Psoas muscle (tissue), 8 donors: ENCODE measurements around the gene RPS6KA2. TPM values are rescaled to one million over a fixed set of nuclear protein-coding genes. Genes with fewer than 3 reads are reported as not detected.
A peak's percentile ranks its signal among the peaks of the same experiment; 100 is the strongest.

Source experiments
- ATAC-seq, 4 donors: fragments of 200-7000 bp; cut with Tn5 transposase; one replicate each; pipeline ENCODE4 v1.9.1; 2020; ENCODE audit warnings: moderate library complexity in 3 of 4, mild to moderate bottlenecking in 2 of 4
- DNase-seq, 2 donors: peaks; one replicate each; pipeline ENCODE4 v3.0.0-alpha.2; 2020
- H3K27ac ChIP-seq: fragments of 200-600 bp; one replicate; pipeline ENCODE4 v1.8.0; 2022
- H3K27me3 ChIP-seq, 3 donors: fragments of 200-600 bp in 1 of 3; one replicate each; pipeline versions ENCODE4 v1.6.1 to v1.8.0; 2013 to 2022; ENCODE audit warnings: low read length in 2 of 3, mild to moderate bottlenecking in 2 of 3, moderate library complexity in 1 of 3; ENCODE audit not compliant: insufficient read depth in 3 of 3
- H3K36me3 ChIP-seq, 2 donors: fragments of 200-600 bp in 1 of 2; one replicate each; pipeline versions ENCODE4 v1.6.1 to v1.8.0; 2013 to 2022; ENCODE audit warnings: low read depth in 1 of 2, mild to moderate bottlenecking in 1 of 2, moderate library complexity in 1 of 2; ENCODE audit not compliant: insufficient read depth in 1 of 2
- H3K4me1 ChIP-seq: fragments of 200-600 bp; one replicate; pipeline ENCODE4 v1.8.0; 2022
- H3K4me3 ChIP-seq: fragments of 200-600 bp; one replicate; pipeline ENCODE4 v1.8.0; 2022; ENCODE audit warnings: mild to moderate bottlenecking
- H3K9me3 ChIP-seq: fragments of 200-600 bp; one replicate; pipeline ENCODE4 v1.8.0; 2022
- WGBS, 3 donors: extraction: QIAGEN DNeasy Blood & Tissue Kit; methylation state at CpG; one replicate each; pipeline versions ENCODE4 v1.1.6 to v1.1.7; 2013; 5-methylcytosine and 5-hydroxymethylcytosine counted together
- intact Hi-C, 2 donors: fragments of 100-400 bp; cut with DNase I; formaldehyde crosslinking; loops; one replicate each; pipeline versions ENCODE4 v1.11.0 to v1.14.2; 2022
- polyA plus RNA-seq, 3 donors: library from polyadenylated mRNA; stranded (reverse); fragments of 200-250 nt; gene quantifications; one replicate each; pipeline ENCODE4 v1.2.3, GENCODE V29; 2013
- total RNA-seq, 4 donors: library from RNA; stranded (reverse); fragmentation: NEBNext Ultra II Directional in 2 of 4; extraction: Animal tissue kit (Norgen Biotek cat#: 25700) in 2 of 4; gene quantifications; one replicate each; pipeline versions ENCODE4 v1.2.1 to v1.2.4, GENCODE V29; 2021 to 2023
- TF ChIP-seq, protein P1 (sequence below): fragments of 200-600 bp; IDR thresholded peaks from one replicate; pipeline ENCODE4 v1.8.0; 2022; ENCODE audit warnings: antibody characterized with exemption
- donor health status: healthy with polysubstance abuse.
- donor health status: DM: no; HTN: no; CAD: no; lungs with moderate emphysema.
- donor health status: Bipolar disorder and iron deficiency.
- donor health status: healthy.
- donor health status: DM: yes; HTN: yes; CAD: no.
- donor health status: DM: no; HTN: no; CAD: no.
- donor health status: DM: no; HTN: no; CAD: no.
- donor health status: DM: yes; HTN: yes; CAD: no.

Gene RPS6KA2
- total and polyA plus RNA-seq, 7 donors: 7.8 to 40.4 (median 20.0) TPM

DNA sequence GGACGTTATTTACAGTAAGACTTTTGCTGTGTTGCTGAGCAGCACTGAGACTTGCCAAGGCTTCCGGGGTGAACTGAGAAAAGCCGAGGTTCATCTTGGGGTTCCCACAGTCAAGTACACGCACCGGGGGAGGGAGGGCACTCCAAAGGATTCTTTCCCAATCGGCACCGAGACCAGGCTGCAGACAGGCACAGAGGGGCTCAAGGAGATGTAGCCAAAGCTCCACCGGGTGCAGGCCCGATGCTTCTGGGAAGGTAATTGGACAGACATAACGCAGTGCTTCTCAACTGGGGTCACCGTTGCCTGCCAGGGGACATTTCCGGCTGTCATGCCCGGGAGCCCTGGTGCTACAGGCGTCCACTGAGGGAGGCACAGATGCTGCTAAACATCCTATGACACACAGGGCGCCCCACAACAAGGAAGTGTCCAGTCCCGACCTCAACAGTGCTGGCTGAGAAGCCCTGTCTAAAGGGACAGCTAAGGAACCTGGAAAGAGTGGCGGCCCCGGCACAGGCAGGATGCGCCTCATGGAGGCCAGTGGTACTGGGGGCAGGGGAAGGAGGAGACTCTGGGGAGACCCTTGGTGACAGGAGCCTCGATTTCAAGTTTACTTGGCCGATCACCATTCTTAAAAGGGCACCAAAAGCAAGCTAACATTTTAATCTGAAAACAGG is 133.5 kb downstream of the RPS6KA2 start:
- H3K4me1 ChIP-seq: no peaks in the 10 kb centered on the region
- DNase-seq: no peak
- TF ChIP-seq, protein P1, sequence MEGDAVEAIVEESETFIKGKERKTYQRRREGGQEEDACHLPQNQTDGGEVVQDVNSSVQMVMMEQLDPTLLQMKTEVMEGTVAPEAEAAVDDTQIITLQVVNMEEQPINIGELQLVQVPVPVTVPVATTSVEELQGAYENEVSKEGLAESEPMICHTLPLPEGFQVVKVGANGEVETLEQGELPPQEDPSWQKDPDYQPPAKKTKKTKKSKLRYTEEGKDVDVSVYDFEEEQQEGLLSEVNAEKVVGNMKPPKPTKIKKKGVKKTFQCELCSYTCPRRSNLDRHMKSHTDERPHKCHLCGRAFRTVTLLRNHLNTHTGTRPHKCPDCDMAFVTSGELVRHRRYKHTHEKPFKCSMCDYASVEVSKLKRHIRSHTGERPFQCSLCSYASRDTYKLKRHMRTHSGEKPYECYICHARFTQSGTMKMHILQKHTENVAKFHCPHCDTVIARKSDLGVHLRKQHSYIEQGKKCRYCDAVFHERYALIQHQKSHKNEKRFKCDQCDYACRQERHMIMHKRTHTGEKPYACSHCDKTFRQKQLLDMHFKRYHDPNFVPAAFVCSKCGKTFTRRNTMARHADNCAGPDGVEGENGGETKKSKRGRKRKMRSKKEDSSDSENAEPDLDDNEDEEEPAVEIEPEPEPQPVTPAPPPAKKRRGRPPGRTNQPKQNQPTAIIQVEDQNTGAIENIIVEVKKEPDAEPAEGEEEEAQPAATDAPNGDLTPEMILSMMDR: no peak
- no peak for ATAC-seq
- no peaks in the 10 kb centered on the region for H3K9me3 ChIP-seq
- H3K27me3 ChIP-seq: no peaks in the 10 kb centered on the region
- intact Hi-C loops: no loop called here
- no peak overlapping the region for H3K27ac ChIP-seq
- H3K4me3 ChIP-seq: no peak overlapping the region
- 95 to 96% (median 95%) methylated on average over 21 of the region's 21 CpGs for WGBS, 3 donors
- H3K36me3 ChIP-seq: peaks cover 2 to 77% of the 10 kb centered on the region in 2 donors

DNA sequence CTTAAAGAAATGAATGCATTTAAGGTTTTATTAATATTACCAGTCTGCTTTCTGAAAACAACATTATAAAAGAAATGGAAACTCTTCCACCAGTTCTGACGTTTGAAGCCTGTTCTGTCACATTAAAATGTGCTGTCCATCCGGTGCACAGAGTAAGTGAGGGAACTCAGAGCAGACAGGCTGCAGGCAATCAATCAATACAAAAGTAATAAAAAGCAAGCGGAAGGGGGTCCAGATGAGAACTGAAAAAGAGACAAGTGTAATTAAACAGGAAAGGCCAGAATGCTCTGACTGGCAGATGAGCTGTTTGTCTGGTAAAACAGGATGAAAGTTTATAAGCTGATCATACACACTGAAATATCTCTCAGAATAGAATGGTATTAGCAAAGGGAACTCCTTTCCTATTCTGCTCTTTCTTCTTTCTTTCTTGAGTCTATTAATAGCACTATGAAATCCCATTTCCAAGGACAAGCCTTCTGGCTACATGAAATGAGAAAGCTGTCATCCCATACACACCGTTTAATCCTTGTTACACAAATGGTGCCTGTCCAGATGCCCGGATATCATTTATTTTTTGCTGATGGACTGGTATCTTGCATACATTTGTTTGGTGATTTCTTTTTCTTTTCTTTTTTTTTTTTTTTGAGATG is 134.8 kb downstream of the RPS6KA2 start:
- Histone ChIP-seq H3K4me1 (no peaks in the 10 kb centered on the region), H3K27me3 (no peaks in the 10 kb centered on the region), H3K27ac (no peak overlapping the region), H3K36me3 (peaks cover 0 to 72% of the 10 kb centered on the region in 2 donors), H3K4me3 (no peak overlapping the region), H3K9me3 (no peaks in the 10 kb centered on the region)
- TF ChIP-seq, protein P1: no peak
- ATAC-seq: no peak
- DNase-seq: no peak
- WGBS, 3 donors: 67 to 79% (median 72%) methylated on average over 5 of the region's 5 CpGs
- intact Hi-C loops: no loop called here

DNA sequence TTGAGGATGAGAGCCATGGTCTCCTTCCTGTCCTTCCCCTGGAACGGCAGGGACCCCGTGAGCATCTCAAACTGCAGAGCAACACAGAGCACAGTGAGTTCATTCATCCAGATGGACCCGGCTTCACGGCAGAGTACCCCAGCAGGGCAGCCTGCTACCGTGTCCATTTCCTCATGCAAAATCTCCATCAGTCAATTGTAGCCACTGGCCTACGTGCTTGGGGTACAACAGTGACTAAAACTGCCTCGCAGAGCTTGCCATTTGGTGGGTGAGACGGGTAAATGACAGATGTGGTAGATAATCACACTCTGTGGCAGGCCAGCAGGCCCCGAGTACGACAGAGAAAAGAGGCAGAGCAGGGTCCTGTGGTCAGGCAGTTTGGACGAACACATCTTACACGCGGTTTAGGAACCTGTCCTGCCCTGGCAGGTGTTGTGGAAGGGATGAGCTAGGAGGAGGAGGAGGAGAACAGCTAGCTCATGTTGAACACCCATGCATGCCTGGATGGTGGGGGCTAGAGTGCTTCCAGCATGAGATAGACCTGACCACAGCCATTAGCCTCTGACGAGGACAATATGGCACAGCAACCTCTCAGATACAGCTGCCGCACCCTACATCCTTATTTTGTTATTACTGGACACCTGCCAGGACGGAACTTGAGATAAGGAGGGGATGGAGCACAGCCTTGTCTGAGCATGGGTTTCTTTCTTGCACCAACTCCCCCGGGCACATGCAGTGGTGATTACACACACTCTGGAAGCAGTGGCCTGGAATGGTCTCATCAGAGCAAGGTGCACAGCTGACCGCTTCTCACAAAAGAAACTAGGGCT is 136.2 kb downstream of the RPS6KA2 start:
- no peaks in the 10 kb centered on the region for H3K4me1 ChIP-seq
- ATAC-seq (no peak), DNase-seq (peak in 1 of 2 donors; percentile 19)
- H3K27me3 ChIP-seq: no peaks in the 10 kb centered on the region
- H3K4me3 ChIP-seq: no peak overlapping the region
- intact Hi-C loops: no loop called here
- H3K27ac ChIP-seq: no peak overlapping the region
- no peaks in the 10 kb centered on the region for H3K9me3 ChIP-seq
- TF ChIP-seq, protein P1: no peak
- 79 to 85% (median 81%) methylated on average over 18 of the region's 18 CpGs for WGBS, 3 donors
- H3K36me3 ChIP-seq: peaks cover 0 to 78% of the 10 kb centered on the region in 2 donors

DNA sequence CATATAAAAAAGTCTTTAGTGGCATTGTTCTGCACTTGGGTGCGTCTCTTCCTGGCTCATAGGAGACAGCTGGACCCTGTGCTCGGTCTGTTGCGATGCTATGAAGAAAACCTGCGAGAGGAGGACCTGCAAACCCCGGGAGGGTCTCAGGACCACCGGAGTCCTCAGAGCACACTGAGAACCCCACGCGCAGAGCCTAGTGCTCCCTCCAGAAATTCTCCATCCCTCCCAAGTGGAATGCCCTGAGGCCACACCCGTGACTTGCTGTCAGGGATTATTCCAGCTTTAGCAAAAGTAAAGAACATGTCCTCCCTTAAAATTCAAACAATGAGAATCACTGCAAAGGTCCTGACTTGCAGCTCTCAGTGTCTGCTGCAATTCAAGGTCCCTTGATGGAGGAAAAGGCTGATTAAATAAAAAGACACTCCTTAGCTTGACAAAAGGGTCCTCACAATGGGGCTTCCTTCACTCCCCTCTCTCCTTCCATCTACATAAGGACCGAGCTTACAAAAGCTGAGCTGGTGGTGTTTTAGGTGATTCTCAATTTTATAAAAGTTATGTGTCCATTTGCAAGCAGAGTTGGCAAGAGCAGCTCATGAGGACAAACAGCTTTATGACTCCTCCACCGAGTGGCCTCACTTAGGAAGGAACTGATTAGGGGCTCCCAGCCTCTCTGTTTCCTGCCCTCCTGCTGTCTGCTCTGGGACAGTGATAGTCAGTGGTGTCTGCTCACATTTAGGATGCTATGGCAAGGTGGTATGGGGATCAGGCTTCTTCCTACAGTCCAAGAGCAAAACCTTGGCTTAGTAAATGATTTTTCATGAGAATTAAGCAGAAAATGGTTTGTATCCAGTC is 137.5 kb downstream of the RPS6KA2 start:
- Histone ChIP-seq H3K4me1 (no peaks in the 10 kb centered on the region), H3K36me3 (peaks cover 0 to 77% of the 10 kb centered on the region in 2 donors), H3K4me3 (no peak overlapping the region), H3K27ac (no peak overlapping the region), H3K27me3 (no peaks in the 10 kb centered on the region), H3K9me3 (no peaks in the 10 kb centered on the region)
- no peak for ATAC-seq
- TF ChIP-seq, protein P1: no peak
- intact Hi-C loops: no loop called here
- 82 to 92% (median 90%) methylated on average over 11 of the region's 11 CpGs for WGBS, 3 donors
- no peak for DNase-seq
